ENCODE data around the gene PDK4.
A peak's percentile ranks its signal among the peaks of the same experiment; 100 is the strongest.

PDK4 gene

GRCh38 chr7:95596198-95597063 lies at the start of gene PDK4:
PDK4 (minus strand) TSS chr7:95596516; CDS start chr7:95596293, 223 bp downstream.
- H3K27ac ChIP-seq (ENCODE audit: low read depth in 2 of 2, low read length in 2 of 2): peak within 1 kb of the TSS; percentile 96 to 99
- peaks cover 17 to 25% of the 10 kb centered on the region in 2 donors for H3K36me3 ChIP-seq (ENCODE audit: control insufficient read depth in 2 of 2, insufficient read depth in 2 of 2, low read length in 2 of 2)
- H3K9ac ChIP-seq (ENCODE audit: low read depth in 1 of 2, low read length in 2 of 2): peak within 1 kb of the TSS; percentile 94 to 100
- no peaks in the 10 kb centered on the region for H3K9me3 ChIP-seq (ENCODE audit: control insufficient read depth in 2 of 2, low read length in 2 of 2)
- peaks cover 2 to 12% of the 10 kb centered on the region in 2 donors for H3K4me1 ChIP-seq (ENCODE audit: control insufficient read depth in 2 of 2, insufficient read depth in 2 of 2, low read length in 2 of 2)
- H3K4me3 ChIP-seq (ENCODE audit: low read length in 2 of 2): peak within 1 kb of the TSS; percentile 90 to 95
- H3K27me3 ChIP-seq (ENCODE audit: control insufficient read depth in 2 of 2, insufficient read depth in 2 of 2, low read length in 2 of 2): no peaks in the 10 kb centered on the region

GRCh38 chr7:95642173-95642572 lies 45.9 kb upstream of the PDK4 start:
- H3K9ac ChIP-seq (ENCODE audit: low read depth in 1 of 2, low read length in 2 of 2): no peak overlapping the region
- no peaks in the 10 kb centered on the region for H3K9me3 ChIP-seq (ENCODE audit: control insufficient read depth in 2 of 2, low read length in 2 of 2)
- no peaks in the 10 kb centered on the region for H3K4me1 ChIP-seq (ENCODE audit: control insufficient read depth in 2 of 2, insufficient read depth in 2 of 2, low read length in 2 of 2)
- no peak overlapping the region for H3K27ac ChIP-seq (ENCODE audit: low read depth in 2 of 2, low read length in 2 of 2)
- H3K4me3 ChIP-seq (ENCODE audit: low read length in 2 of 2): no peak overlapping the region
- no peaks in the 10 kb centered on the region for H3K36me3 ChIP-seq (ENCODE audit: control insufficient read depth in 2 of 2, insufficient read depth in 2 of 2, low read length in 2 of 2)
- H3K27me3 ChIP-seq (ENCODE audit: control insufficient read depth in 2 of 2, insufficient read depth in 2 of 2, low read length in 2 of 2): no peaks in the 10 kb centered on the region

GRCh38 chr7:95636140-95636940 lies 40.0 kb upstream of the PDK4 start:
- Histone ChIP-seq H3K9me3 (ENCODE audit: control insufficient read depth in 2 of 2, low read length in 2 of 2) (no peaks in the 10 kb centered on the region), H3K9ac (ENCODE audit: low read depth in 1 of 2, low read length in 2 of 2) (no peak overlapping the region), H3K27ac (ENCODE audit: low read depth in 2 of 2, low read length in 2 of 2) (no peak overlapping the region), H3K4me3 (ENCODE audit: low read length in 2 of 2) (no peak overlapping the region), H3K27me3 (ENCODE audit: control insufficient read depth in 2 of 2, insufficient read depth in 2 of 2, low read length in 2 of 2) (no peaks in the 10 kb centered on the region), H3K36me3 (ENCODE audit: control insufficient read depth in 2 of 2, insufficient read depth in 2 of 2, low read length in 2 of 2) (no peaks in the 10 kb centered on the region), H3K4me1 (ENCODE audit: control insufficient read depth in 2 of 2, insufficient read depth in 2 of 2, low read length in 2 of 2) (no peaks in the 10 kb centered on the region)

- Histone ChIP-seq H3K9me3 (ENCODE audit: control insufficient read depth in 2 of 2, low read length in 2 of 2) (no peaks in the 10 kb centered on the region), H3K9ac (ENCODE audit: low read depth in 1 of 2, low read length in 2 of 2) (no peak overlapping the region), H3K36me3 (ENCODE audit: control insufficient read depth in 2 of 2, insufficient read depth in 2 of 2, low read length in 2 of 2) (no peaks in the 10 kb centered on the region), H3K27me3 (ENCODE audit: control insufficient read depth in 2 of 2, insufficient read depth in 2 of 2, low read length in 2 of 2) (no peaks in the 10 kb centered on the region), H3K27ac (ENCODE audit: low read depth in 2 of 2, low read length in 2 of 2) (no peak overlapping the region), H3K4me3 (ENCODE audit: low read length in 2 of 2) (no peak overlapping the region), H3K4me1 (ENCODE audit: control insufficient read depth in 2 of 2, insufficient read depth in 2 of 2, low read length in 2 of 2) (no peaks in the 10 kb centered on the region)
Measured at GRCh38 chr7:95632609-95633008, 36.3 kb upstream of the PDK4 start.

GRCh38 chr7:95631527-95631926 lies 35.2 kb upstream of the PDK4 start:
- Histone ChIP-seq H3K9me3 (ENCODE audit: control insufficient read depth in 2 of 2, low read length in 2 of 2) (no peaks in the 10 kb centered on the region), H3K36me3 (ENCODE audit: control insufficient read depth in 2 of 2, insufficient read depth in 2 of 2, low read length in 2 of 2) (no peaks in the 10 kb centered on the region), H3K27ac (ENCODE audit: low read depth in 2 of 2, low read length in 2 of 2) (no peak overlapping the region), H3K27me3 (ENCODE audit: control insufficient read depth in 2 of 2, insufficient read depth in 2 of 2, low read length in 2 of 2) (no peaks in the 10 kb centered on the region), H3K9ac (ENCODE audit: low read depth in 1 of 2, low read length in 2 of 2) (no peak overlapping the region), H3K4me1 (ENCODE audit: control insufficient read depth in 2 of 2, insufficient read depth in 2 of 2, low read length in 2 of 2) (no peaks in the 10 kb centered on the region), H3K4me3 (ENCODE audit: low read length in 2 of 2) (no peak overlapping the region)

- Histone ChIP-seq H3K27ac (ENCODE audit: low read depth in 2 of 2, low read length in 2 of 2) (peak overlapping the region in 1 of 2 donors; percentile 1), H3K27me3 (ENCODE audit: control insufficient read depth in 2 of 2, insufficient read depth in 2 of 2, low read length in 2 of 2) (no peaks in the 10 kb centered on the region), H3K9ac (ENCODE audit: low read depth in 1 of 2, low read length in 2 of 2) (no peak overlapping the region)
Measured at GRCh38 chr7:95630702-95631458, 34.6 kb upstream of the PDK4 start.

DNA sequence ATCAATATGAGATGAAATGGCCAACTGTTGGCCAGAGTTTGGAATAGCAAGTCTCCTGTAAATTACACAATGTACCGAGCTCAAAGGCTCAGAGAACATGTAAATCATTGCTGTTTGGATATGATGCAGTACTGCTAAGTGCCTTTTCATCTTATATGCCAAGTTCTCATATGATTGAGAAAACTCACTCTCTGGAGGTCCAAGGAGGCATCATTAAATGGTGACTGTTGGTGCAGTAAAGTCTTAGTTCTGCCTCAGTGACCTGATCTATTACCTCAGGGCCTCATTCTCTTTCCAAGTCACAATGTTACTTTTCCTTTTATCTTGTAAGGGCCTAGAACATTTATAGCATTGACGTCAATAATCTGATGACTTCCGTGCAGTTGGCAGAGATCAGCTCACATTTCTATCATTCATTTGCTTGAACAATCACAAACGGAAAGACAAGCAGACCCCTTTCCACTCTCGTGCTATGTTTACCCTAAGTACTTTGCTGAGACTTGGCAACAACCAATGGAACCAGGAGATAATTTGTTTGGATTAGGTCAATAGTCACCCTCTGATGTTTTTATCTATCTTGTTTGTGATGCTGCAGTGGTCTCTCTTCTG lies 32.6 kb upstream of the PDK4 start:
- Histone ChIP-seq H3K36me3 (ENCODE audit: control insufficient read depth in 2 of 2, insufficient read depth in 2 of 2, low read length in 2 of 2) (no peaks in the 10 kb centered on the region), H3K9ac (ENCODE audit: low read depth in 1 of 2, low read length in 2 of 2) (no peak overlapping the region), H3K27ac (ENCODE audit: low read depth in 2 of 2, low read length in 2 of 2) (peak overlapping the region in 1 of 2 donors; percentile 37), H3K4me3 (ENCODE audit: low read length in 2 of 2) (no peak overlapping the region), H3K4me1 (ENCODE audit: control insufficient read depth in 2 of 2, insufficient read depth in 2 of 2, low read length in 2 of 2) (no peaks in the 10 kb centered on the region), H3K9me3 (ENCODE audit: control insufficient read depth in 2 of 2, low read length in 2 of 2) (no peaks in the 10 kb centered on the region), H3K27me3 (ENCODE audit: control insufficient read depth in 2 of 2, insufficient read depth in 2 of 2, low read length in 2 of 2) (no peaks in the 10 kb centered on the region)

More at GRCh38 chr7:95630702-95631458, 34.6 kb upstream of the PDK4 start:
- no peaks in the 10 kb centered on the region for H3K4me1 ChIP-seq (ENCODE audit: control insufficient read depth in 2 of 2, insufficient read depth in 2 of 2, low read length in 2 of 2)
- H3K9me3 ChIP-seq (ENCODE audit: control insufficient read depth in 2 of 2, low read length in 2 of 2): no peaks in the 10 kb centered on the region
- no peak overlapping the region for H3K4me3 ChIP-seq (ENCODE audit: low read length in 2 of 2)
- H3K36me3 ChIP-seq (ENCODE audit: control insufficient read depth in 2 of 2, insufficient read depth in 2 of 2, low read length in 2 of 2): no peaks in the 10 kb centered on the region

GRCh38 chr7:95623788-95624187 lies 27.5 kb upstream of the PDK4 start:
- H3K4me1 ChIP-seq (ENCODE audit: control insufficient read depth in 2 of 2, insufficient read depth in 2 of 2, low read length in 2 of 2): no peaks in the 10 kb centered on the region
- H3K36me3 ChIP-seq (ENCODE audit: control insufficient read depth in 2 of 2, insufficient read depth in 2 of 2, low read length in 2 of 2): no peaks in the 10 kb centered on the region
- H3K27me3 ChIP-seq (ENCODE audit: control insufficient read depth in 2 of 2, insufficient read depth in 2 of 2, low read length in 2 of 2): no peaks in the 10 kb centered on the region
- no peak overlapping the region for H3K27ac ChIP-seq (ENCODE audit: low read depth in 2 of 2, low read length in 2 of 2)
- no peaks in the 10 kb centered on the region for H3K9me3 ChIP-seq (ENCODE audit: control insufficient read depth in 2 of 2, low read length in 2 of 2)
- no peak overlapping the region for H3K9ac ChIP-seq (ENCODE audit: low read depth in 1 of 2, low read length in 2 of 2)
- H3K4me3 ChIP-seq (ENCODE audit: low read length in 2 of 2): no peak overlapping the region

DNA sequence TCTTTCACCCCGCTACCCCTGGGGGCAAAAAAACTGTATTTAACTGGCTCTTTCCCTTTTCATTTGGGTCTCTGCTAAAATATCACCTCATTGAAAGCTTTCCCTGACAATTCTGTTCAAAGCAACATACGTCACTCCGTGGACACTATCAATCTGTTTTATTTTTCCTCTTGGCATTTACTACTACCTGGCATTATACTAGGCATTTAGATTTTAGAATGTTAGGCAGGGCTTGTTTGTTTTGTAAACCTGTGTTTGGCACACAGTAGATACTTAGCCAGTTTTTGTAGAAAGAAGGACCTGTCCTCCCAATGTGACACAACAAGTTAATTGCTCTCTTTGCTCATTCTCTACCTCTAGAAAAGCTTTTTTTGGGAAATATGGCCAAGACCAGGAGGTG lies 26.5 kb upstream of the PDK4 start:
- no peaks in the 10 kb centered on the region for H3K36me3 ChIP-seq (ENCODE audit: control insufficient read depth in 2 of 2, insufficient read depth in 2 of 2, low read length in 2 of 2)
- H3K4me1 ChIP-seq (ENCODE audit: control insufficient read depth in 2 of 2, insufficient read depth in 2 of 2, low read length in 2 of 2): no peaks in the 10 kb centered on the region

More for the DNA sequence above, 26.5 kb upstream of the PDK4 start:
- Histone ChIP-seq H3K27me3 (ENCODE audit: control insufficient read depth in 2 of 2, insufficient read depth in 2 of 2, low read length in 2 of 2) (no peaks in the 10 kb centered on the region), H3K9ac (ENCODE audit: low read depth in 1 of 2, low read length in 2 of 2) (no peak overlapping the region), H3K4me3 (ENCODE audit: low read length in 2 of 2) (no peak overlapping the region), H3K27ac (ENCODE audit: low read depth in 2 of 2, low read length in 2 of 2) (no peak overlapping the region), H3K9me3 (ENCODE audit: control insufficient read depth in 2 of 2, low read length in 2 of 2) (no peaks in the 10 kb centered on the region)

Data from mucosa of rectum (tissue), 2 donors.